DMS153 treated with DMSO at 0.1 percent for 48 hours (cell line): ENCODE measurements around the gene HDAC7.

Experiments used
- DNase-seq: peaks from one replicate; lab custom pipeline; 2025; ENCODE audit not compliant: unreplicated experiment; lab: John Stamatoyannopoulos, UW

The HDAC7 gene

DNA sequence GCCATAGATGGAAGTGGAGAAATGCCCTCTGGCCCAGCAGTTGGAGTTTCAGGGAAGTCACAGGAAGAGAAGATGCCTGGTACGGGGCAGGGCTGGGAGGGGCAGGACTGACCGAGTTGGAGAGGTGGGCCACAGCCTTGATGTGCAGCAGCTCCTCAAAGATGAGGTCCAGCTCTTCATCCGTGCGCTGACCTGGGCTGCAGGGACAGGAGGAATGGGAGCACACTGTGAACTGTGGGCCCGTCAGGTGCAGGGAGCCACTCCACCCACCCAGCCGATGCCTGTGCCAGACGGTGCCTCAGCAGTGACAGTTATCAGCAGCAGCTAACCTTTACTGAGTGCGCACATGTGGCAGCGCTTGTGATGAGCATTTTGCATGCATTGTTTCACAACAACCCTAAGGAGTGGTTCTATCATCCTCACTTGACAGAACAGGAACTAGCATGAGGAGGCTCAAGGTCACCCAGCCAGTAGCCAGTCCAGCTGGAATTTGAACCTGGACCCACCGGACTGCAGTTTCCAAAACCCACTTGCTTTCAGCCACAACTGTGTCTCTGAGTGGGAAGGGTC, 69.4 kb downstream of the HDAC7 start:
- no peak for DNase-seq

DNA sequence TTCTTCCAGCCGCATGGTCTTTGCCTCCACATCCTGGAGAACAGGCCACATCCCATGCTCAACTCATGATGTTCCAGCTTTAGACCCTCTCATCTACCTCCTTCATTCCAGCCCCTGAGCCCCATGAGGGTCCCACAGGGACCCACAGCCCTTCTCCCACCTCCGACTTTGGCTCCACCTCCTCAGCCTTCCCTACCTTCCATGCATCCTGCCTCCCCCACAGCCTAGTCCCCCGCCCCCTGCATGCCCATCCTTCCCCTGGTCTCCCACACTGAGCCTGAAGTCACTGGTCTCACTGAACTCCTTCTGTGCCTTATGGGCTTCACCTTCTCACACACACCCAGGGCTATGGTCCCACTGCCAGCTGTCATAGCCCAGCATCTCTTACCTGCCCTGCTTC, 70.8 kb downstream of the HDAC7 start:
- DNase-seq = no peak

DNA sequence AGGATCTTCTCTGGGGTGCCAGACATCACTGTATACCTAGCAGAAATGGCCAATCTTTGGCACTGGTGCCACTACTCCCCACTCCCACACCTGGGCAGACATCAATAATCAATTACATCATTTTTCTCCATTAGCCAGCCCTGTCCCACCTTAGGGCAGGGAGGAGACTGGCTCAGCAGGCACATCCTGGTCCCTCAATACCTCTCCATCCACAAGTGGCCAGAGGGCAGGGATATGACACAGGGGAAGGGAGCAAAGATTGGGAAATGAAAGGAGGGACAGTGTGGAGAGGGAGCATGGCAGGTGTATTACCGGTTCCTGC, 71.2 kb downstream of the HDAC7 start:
- DNase-seq = no peak

DNA sequence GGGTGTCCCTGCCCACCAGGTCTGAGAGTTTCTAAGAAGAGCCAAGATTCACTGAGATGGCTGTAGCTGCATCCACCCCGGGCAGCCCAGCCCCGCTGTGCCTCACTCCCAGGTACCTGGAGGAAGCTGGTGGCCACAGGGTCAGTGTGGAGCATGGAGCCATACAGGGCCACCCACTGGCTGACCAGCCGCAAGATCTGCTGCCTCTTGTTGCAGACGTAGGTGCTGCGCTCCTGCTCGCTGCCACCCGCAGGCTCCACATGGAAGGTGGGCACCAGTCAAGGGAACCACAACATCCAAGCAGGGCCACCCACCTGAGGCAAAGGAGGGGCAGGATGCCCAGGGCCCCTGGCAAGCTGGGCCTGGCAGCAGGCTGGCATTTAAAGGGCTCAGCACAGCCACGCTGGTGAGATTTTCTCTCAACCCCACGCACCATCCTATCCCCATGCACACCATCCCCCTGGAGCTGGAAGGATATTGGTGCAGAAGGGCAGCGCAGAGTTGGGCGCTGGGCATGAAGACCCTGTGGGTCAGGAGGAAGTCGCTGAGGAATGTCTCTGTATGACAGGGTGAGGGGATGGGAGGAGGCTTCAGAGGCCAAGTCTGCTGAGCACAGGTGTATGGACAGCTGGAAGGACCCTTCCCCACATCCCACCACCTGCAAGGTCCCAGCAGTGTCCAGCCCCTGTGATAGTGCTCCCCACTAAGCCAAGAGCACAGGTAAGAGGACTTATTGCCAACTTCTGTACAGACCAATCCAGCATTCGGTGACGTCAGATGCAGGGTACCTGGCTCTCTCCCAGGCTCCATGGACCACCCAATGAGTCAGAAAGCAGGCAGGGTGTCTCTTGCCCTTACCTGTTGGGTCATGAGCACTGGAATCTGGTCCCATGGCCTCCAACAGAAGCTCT, 71.9 kb downstream of the HDAC7 start:
- no peak for DNase-seq

GRCh38 chr12:47747126-47747525, 72.6 kb downstream of the HDAC7 start:
- DNase-seq = no peak

- DNase-seq = no peak
These were observed 73.2 kb downstream of the HDAC7 start for GRCh38 chr12:47746523-47746922.

- DNase-seq = no peak
These were observed 73.6 kb downstream of the HDAC7 start for GRCh38 chr12:47746073-47746472.

DNA sequence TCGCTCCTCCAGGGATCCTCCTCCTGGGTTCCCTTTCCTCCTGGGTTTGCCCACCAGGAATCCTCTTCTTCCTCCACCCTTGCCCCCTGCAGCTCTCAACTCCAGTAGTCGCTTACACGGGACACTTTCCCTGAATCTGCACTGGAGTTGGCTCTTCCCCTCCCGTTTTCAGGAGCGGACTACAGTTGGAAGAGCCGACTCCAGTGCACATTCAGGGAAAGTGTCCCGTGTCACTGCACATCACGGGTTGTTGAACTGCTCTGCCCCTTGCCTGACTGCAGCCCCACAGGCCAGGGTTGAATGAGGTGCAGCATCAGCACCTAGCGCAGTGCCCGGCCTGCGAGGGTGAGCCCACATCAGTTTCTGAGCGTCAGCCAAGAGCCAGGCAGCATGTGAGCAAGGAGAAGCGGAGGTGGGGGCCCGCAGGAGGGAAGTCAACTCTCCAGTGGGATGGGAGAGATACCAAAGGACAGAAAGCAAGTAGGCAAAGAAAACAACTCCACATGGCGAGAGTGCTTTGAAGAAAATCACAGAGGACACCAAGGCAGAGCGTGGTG, 74.1 kb downstream of the HDAC7 start:
- DNase-seq = no peak

- DNase-seq = no peak
These were observed 74.8 kb downstream of the HDAC7 start for GRCh38 chr12:47744778-47745436.

DNA sequence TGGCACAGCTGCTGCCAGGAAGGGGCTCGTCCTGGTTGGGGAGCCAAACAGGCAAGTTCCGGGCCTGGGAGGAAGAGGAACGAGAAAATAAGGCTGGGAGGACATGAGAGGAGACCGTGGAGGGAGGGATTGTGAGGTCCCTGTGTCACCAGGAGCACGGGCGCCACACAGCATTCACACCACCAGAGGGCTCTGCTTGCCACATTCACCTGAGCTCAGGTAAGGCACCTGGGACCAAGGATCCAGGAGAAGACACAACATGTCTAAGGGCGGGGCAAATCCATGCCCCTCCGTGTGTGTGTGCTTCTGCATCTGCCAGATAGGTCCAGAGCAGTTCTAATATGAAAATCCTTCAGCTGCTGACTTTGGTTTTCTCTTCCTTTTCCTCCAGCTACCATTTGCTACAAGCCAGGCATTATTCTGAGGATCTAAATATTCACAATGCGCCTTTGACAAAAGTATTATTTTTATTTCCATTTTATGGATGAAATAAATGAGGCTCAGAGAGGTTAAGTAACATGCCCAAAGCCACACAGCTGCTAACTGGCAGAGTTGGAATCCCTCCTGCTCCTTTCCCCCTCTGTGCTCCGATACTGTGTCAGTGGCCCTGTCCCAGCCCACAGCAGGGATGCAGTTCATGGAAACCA, 75.6 kb downstream of the HDAC7 start:
- DNase-seq = peak; percentile 70

- no peak for DNase-seq
These were observed 76.3 kb downstream of the HDAC7 start for GRCh38 chr12:47743311-47743860.

DNA sequence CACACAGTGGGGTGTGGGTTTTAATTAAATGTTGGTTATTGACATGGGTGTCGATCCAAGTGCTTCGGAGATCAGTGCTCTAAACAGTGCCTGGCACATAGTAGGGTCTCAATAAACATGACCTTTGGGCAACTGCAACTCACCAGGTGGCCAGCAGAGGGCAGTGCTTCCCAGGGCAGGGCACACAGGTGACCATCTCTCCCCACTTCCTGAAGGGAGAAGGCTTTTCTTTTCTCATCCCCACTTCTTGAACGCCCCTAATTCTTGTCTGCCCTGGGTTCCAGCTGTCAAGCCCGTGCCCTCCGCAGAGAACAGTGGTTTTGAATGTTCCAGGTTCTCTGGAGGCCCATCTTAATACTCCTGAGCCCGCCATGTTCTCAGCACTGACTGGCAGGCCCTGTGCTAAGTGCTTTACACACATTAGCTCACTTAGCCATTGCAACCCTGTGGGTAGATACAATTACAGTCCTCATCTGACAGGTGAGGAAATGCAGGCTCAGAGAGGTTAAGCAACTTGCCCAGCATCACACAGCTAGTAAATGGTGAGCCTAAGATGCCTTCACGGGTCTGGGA, 77.4 kb downstream of the HDAC7 start:
- peak; percentile 33 for DNase-seq

DNA sequence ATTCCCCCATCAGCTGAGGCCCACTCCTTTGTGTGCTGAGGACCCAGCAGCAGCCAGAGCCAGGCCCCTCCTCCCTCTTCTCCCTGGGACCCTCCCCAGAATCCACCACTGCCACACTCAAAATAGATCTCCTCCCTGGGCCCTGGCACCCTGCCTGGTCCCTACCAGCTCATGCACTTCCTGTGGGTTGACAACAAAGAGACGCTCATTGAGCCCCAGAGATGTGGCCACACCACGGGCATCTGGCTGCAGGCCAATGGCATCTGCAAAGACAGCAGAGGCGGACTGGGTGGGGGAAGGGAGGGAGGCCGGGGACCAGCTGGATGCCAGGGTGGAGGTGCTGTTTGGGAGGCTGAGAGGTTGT, 78.4 kb downstream of the HDAC7 start:
- DNase-seq = peak; percentile 97

- DNase-seq = no peak
These were observed 78.9 kb downstream of the HDAC7 start for GRCh38 chr12:47740606-47741339.

- DNase-seq = no peak
These were observed 79.7 kb downstream of the HDAC7 start for GRCh38 chr12:47739979-47740378.

- DNase-seq = no peak
These were observed 80.4 kb downstream of the HDAC7 start for GRCh38 chr12:47739297-47739696.

DNA sequence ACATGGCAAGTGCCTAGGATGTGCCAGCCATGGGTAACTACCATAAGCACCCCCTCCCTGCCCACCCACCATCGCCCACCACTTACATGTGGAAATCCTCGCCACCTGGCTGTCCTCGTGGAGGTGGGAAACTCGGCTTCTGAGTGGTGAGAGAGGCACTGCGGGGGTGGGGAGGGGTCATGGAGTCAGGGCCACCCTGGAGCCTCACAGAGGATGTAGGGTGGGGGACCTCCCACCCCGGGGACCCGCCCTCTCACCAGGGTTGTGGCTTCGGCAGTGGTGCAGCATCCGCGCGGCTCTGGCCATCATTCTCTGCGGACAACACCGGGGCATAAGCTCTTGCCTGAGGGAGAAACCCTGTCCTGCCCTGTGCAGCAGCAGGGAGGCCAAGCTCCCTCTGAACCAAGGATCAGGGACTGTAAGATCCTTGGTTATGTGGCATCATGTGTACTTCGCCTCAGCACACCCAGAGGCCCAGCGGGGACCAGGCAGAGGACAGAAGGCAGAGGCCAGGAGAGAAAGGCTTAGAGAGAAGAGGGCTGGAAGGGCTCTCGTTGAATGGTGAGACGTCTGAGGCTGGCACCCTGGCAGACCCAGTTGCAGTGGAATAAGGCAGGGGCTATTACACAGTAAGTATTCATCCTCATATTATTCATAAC, 81.6 kb downstream of the HDAC7 start:
- no peak for DNase-seq

- DNase-seq = no peak
These were observed 82.6 kb downstream of the HDAC7 start for GRCh38 chr12:47736877-47737676.

- DNase-seq = no peak
These were observed 83.5 kb downstream of the HDAC7 start for GRCh38 chr12:47736216-47736615.
